NCI-H2171 treated with DMSO at 0.1 percent for 48 hours (cell line): ENCODE results near the gene MACO1.
"Not testable (repeated sequence)": the region's sequence is repeated elsewhere in the genome, so short reads cannot be mapped to it uniquely, and the experiment has no call there.

Experiments used
- DNase-seq: peaks from one replicate; lab custom pipeline; 2025; lab: John Stamatoyannopoulos, UW

MACO1 gene

GRCh38 chr1:25487628-25488027, 56.9 kb downstream of the MACO1 start:
- no peak for DNase-seq

GRCh38 chr1:25492323-25492722, 61.6 kb downstream of the MACO1 start:
- DNase-seq = no peak

GRCh38 chr1:25494952-25495351, 64.3 kb downstream of the MACO1 start:
- no peak for DNase-seq

GRCh38 chr1:25500694-25501093, 70.0 kb downstream of the MACO1 start:
- no peak for DNase-seq

DNA sequence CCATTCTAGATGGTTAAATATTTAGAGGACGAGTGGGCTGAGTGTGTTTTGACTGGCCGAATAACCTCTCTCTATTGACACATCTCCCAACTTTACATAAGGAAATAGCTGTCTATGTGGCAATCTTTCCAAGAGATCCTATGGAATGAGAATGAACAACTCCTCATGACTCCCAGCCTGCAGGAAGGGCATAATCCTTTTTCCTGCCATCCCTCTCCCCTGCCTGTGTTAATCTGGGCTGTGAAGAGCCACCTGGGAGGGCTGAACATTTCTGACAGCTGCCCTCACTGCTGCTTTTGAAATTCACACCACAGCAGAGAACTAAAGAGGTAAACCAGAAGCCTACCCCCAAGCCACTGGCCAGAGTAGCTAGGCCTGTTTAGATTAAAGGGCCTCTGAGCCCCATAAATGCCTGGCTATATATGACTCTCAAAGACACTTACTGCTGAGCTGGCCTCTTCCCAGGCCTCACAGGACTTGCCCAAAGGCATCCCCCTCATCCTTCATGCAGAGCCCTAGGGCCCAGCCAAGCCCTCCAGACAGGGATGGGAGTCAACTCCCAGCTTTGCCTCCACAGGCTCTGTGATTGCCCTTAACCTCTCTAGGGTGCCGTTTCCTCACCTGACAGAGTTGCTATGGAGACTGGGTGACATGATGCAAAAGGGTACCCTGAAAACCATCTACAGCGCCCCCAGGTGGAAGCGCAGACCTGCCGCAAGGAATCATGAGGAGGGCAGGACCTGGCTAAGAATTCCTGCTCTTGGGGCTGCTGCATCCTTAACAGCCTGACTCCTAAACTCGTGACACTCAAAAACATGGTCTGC, 70.8 kb downstream of the MACO1 start:
- DNase-seq = no peak

DNA sequence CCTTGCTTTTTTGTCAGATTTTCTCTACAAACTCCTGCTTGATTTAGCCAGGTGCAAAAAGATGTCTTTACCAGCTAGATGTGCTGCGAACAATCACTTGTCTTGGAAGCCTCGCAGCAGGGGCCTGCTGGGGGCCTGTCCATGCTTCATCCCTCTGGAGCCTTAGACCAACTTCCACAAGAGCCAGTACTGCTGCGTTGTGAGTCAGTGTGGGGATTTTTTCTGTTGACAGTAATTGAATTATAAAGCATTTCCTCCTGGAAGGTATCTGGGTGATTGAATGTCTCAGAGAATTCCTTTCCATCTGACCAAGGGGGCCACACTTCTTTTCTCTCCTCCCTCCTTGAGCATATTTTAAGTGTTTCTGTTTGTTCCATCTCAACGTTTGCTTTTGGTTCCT, 72.3 kb downstream of the MACO1 start:
- peak; percentile 22 for DNase-seq

DNA sequence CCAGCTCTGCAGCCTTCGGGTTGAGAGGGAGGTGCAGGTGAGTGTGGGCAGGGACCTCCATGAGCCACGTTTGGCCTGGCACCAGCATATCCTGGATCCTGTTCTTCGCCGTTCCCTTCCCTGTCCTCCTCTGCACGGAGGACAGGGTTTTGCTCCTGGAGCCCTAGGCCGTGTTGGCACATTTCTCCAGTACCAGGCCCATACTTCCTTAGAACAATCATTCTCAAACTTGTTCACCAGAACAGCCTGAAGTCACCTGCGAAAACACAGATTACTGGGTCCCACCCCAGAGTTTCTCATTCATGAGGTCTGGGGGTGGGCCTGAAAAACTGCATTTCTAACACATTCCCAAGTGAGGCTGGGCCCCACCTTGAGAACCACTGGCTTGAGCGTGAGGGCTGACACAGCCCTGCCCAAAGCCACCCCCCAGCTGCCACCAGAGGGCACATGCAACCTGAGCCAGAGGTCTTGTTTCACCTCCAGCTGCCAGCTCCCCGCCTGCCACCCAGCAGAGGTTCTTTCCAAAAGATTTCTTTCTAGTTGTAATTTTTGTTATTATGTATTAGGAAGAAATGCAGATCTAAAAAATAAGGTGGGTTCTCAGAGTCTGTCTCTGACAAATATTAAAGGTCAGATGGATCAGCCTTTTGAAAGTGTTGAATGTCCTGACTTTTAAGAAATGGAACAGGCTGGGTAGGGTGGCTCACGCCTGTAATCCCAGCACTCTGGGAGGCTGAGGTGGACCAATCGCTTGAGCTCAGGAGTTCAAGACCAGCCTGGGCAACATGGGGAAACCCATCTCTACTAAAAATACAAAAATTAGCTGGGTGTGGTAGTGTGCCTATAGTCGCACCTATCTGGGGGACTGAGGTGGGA, 73.1 kb downstream of the MACO1 start:
- DNase-seq = peak; percentile 78

- DNase-seq = no peak
Measured at GRCh38 chr1:25504706-25505595, 74.3 kb downstream of the MACO1 start.

DNA sequence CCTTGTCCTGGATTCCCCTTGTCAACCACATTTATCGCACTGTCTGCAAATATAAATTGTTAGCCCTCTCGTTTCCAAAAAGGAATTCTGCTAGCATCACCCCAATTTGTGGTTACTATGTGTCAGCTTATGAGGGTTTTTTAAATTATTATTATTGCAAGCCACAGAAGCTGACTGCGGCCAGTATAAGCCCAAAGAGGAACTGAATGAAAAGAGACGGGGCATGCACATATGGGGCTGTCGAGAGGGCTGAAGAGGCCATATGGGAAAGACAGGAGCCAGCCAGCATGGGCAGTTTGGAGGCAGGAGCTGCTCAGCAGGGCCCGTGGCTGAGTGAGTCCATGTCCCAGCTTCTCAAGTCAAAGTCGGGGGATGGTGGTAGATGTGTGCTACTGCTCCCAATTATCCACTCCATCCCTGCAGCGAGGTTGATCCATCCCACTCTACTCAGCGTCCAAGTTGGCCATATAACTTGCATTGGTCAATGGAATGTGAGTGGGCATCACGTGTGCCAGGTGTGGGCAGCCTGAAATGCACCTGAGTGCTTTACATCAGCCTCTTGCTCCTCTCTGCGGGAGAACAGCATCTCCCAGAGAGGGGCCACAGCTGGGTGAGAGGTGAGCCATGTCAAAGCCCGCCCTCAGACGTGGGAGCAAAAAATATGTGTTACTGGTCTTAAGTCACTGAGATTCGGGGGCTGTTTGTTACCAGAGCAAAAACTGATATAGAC, 75.1 kb downstream of the MACO1 start:
- no peak for DNase-seq

DNA sequence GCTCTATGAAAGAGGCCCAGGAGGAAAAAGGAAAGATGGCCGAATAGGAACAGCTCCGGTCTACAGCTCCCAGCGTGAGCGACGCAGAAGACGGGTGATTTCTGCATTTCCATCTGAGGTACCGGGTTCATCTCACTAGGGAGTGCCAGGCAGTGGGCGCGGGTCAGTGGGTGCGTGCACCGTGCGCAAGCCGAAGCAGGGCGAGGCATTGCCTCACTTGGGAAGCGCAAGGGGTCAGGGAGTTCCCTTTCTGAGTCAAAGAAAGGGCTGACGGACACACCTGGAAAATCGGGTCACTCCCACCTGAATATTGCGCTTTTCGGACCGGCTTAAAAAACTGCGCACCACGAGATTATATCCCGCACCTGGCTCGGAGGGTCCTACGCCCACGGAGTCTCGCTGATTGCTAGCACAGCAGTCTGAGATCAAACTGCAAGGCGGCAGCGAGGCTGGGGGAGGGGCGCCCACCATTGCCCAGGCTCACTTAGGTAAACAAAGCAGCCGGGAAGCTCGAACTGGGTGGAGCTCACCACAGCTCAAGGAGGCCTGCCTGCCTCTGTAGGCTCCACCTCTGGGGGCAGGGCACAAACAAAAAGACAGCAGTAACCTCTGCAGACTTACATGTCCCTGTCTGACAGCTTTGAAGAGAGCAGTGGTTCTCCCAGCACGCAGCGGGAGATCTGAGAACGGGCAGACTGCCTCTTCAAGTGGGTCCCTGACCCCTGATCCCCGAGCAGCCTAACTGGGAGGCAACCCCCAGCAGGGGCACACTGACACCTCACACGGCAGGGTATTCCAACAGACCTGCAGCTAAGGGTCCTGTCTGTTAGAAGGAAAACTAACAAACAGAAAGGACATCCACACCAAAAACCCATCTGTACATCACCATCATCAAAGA, 76.1 kb downstream of the MACO1 start:
- DNase-seq = not testable (repeated sequence)

DNA sequence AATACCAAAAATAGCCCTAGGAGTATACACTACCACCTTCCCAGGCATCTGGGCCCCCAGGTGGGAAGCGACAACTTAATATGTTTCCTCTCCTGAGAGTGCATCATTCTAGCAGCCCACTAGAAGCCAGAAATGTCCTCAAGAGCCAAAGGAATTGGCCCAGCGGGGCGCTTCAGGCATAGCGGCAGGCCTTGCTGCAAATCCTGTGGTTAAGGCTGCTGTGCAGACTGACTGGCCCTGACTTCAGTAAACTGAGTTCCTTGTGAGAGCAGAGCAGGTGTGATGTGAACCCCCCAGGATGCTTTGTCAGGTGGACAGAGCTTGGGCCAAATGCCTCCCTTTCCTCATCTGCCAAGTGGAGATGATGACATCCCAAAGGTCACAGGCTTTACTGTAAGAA, 83.0 kb downstream of the MACO1 start:
- no peak for DNase-seq

DNA sequence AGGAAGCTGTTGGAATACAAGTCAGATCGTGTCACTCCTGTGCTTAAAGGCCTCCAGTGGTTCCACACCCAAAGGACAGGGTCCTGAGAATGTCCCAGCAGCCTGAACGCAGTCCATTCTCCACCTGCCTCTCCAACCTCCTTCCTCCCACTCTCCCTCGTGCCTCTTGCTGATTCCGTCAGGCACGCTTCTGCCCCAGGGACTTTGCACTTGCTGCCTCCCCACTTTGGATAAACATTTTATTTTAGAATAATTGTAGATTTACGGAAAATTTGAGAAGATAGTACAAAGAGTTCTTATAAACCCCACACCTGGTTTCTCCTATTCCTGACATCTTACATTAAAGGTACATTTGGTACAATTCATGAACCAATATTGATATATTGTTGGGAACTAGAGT, 84.3 kb downstream of the MACO1 start:
- no peak for DNase-seq

DNA sequence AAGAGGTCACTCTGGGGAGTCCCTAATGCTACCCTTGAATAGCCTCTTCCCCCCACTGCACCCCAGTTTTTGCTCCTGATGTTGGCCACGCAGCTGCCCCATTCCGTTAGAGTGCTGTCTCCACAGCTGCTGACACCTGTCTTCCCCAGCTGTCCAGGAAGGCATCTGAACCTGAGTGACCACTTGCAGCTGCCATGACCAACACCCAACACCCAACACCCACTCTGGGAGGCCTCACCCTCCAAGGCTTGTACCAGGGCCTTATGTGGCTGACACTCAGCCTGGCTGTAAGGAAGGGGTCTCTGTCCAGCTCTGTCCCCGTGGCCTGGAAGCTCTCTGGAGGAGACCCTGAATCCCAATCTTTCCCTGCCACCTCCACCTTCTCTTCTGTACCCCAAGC, 86.0 kb downstream of the MACO1 start:
- no peak for DNase-seq

GRCh38 chr1:25517476-25518394, 87.0 kb downstream of the MACO1 start:
- DNase-seq = no peak

DNA sequence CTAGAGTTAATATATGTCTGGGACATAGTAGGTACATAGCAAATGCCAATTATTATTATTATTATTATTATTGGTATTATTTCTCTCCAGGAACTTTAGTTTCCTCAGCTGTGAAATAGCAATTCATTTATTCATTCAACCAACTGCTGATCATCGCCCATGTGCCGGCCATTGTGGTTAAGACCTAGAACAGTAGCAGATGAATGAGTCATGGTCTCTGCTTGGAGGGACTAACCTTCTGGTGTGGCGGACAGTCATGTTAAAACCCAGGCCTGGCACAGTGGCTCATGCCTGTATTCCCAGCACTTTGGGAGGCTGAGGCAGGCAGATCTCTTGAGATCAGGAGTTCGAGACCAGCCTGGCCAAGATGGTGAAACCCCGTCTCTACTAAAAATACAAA, 88.9 kb downstream of the MACO1 start:
- no peak for DNase-seq

DNA sequence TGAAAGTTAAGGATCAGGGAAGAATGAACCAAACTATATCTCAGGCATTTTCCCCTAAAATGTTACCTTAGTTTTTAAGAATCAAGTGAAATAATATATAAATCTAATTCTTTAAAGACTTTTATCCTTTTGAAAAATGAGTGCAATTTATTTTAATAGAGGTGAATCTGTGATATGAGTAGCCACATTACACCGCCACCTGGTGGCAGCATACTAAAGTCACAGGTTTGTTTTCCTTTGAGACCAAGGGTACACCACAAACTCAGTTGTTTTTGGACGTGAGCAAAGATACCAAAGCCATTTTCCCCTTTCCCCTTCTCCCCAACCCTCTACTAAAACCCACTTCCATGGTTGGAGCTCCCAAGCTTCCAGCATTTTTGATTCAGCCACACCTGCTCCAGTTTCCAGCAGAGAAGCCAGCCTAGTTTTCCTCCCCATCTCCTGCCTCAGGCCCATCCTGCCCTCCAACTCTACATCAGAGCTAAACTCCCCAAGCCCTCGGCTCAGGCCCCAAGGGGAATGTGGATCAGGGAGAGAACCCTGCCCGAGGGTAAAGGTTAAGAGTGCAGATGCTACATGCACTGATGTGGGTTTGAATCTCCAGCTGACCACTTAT, 89.9 kb downstream of the MACO1 start:
- DNase-seq = peak; percentile 70

GRCh38 chr1:25522031-25522655, 91.4 kb downstream of the MACO1 start:
- peak; percentile 26 for DNase-seq

- DNase-seq = no peak
Measured at GRCh38 chr1:25523542-25523941, 92.8 kb downstream of the MACO1 start.
